ENCODE measurements around the gene THSD4. TPM values are rescaled to one million over a fixed set of nuclear protein-coding genes. Genes with fewer than 3 reads are reported as not detected.

Gene THSD4
- polyA plus RNA-seq, 1 donor (not counting 4 experiments of a cell fraction or from before 2014, with no cell fraction given), result 24.5 TPM

- FAIRE-seq (no peak), DNase-seq (ENCODE audit: low read depth, low spot score) (no peak)
- Histone ChIP-seq H3K4me2 (ENCODE audit: control insufficient read depth, extremely low read depth, insufficient read depth, low read depth, low read length) (no peak overlapping the region), H3K27ac (ENCODE audit: control insufficient read depth, insufficient read depth, low read length) (no peak overlapping the region), H3K9me3 (ENCODE audit: control insufficient read depth, low read depth, low read length) (no peaks in the 10 kb centered on the region), H3K79me2 (ENCODE audit: control insufficient read depth, insufficient read depth, low read length) (no peaks in the 10 kb centered on the region), H4K20me1 (ENCODE audit: control insufficient read depth, extremely low read depth, insufficient read depth, low read length) (no peaks in the 10 kb centered on the region), H3K4me1 (ENCODE audit: control insufficient read depth, extremely low read depth, insufficient read depth, low read length) (peaks cover 7% of the 10 kb centered on the region), H2AFZ (ENCODE audit: control insufficient read depth, low read length) (no peak overlapping the region), H3K36me3 (ENCODE audit: control insufficient read depth in 2 of 2, extremely low read depth in 1 of 2, insufficient read depth in 2 of 2, low read length in 2 of 2) (no peaks in the 10 kb centered on the region), H3K27me3 (ENCODE audit: control insufficient read depth, extremely low read depth, insufficient read depth, low read length) (no peaks in the 10 kb centered on the region), H3K4me3 (ENCODE audit: control insufficient read depth in 2 of 3, extremely low read depth in 1 of 3, insufficient read depth in 2 of 3, low read depth in 1 of 3, low read length in 3 of 3) (no peak overlapping the region), H3K9me1 (ENCODE audit: control insufficient read depth, extremely low read depth, insufficient read depth, low read length) (no peaks in the 10 kb centered on the region), H3K9ac (ENCODE audit: control insufficient read depth, extremely low read depth, insufficient read depth, low read length) (no peak overlapping the region)
- dilution Hi-C loops (cut with MboI; ENCODE audit: extremely low pct_ligation_motif_present, low sequenced_read_pairs), result no loop called here
- no peak for TF ChIP-seq CTCF (optimal IDR thresholded peaks at IDR 0.05 in 1 of 3, IDR thresholded peaks at IDR 0.05 in 1 of 3, conservative IDR thresholded peaks at IDR 0.05 in 1 of 3; ENCODE audit: extremely low read depth in 1 of 3, insufficient read depth in 2 of 3, low read length in 3 of 3)
- TF ChIP-seq EZH2 (IDR thresholded peaks at IDR 0.05; ENCODE audit: low read length), result no peak
These were observed 482.4 kb downstream of the THSD4 start for GRCh38 chr15:71597637-71598036.

DNA sequence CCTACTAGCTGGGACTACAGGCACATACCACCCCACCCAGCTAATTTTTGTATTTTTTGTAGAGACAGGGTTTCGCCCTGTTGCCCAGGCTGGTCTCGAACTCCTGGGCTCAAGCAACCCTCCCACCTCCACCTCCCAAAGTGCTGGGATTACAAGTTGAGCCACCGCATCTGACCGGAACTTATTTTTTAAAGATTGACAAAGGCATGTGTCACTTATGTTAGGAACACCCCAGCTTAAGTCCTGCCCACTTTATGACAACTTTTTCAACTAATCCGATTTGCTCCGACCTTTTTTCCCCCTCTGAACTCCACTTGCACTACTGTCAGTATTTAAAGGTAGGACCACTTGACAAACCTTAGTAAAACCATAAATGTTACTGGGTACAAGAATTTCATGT, 483.5 kb downstream of the THSD4 start:
- Histone ChIP-seq H3K79me2 (ENCODE audit: control insufficient read depth, insufficient read depth, low read length) (no peaks in the 10 kb centered on the region), H4K20me1 (ENCODE audit: control insufficient read depth, extremely low read depth, insufficient read depth, low read length) (no peaks in the 10 kb centered on the region), H3K4me1 (ENCODE audit: control insufficient read depth, extremely low read depth, insufficient read depth, low read length) (peaks cover 7% of the 10 kb centered on the region), H3K9ac (ENCODE audit: control insufficient read depth, extremely low read depth, insufficient read depth, low read length) (no peak overlapping the region), H3K4me3 (ENCODE audit: control insufficient read depth in 2 of 3, extremely low read depth in 1 of 3, insufficient read depth in 2 of 3, low read depth in 1 of 3, low read length in 3 of 3) (no peak overlapping the region), H3K9me3 (ENCODE audit: control insufficient read depth, low read depth, low read length) (no peaks in the 10 kb centered on the region), H3K27me3 (ENCODE audit: control insufficient read depth, extremely low read depth, insufficient read depth, low read length) (no peaks in the 10 kb centered on the region), H3K27ac (ENCODE audit: control insufficient read depth, insufficient read depth, low read length) (no peak overlapping the region), H3K9me1 (ENCODE audit: control insufficient read depth, extremely low read depth, insufficient read depth, low read length) (no peaks in the 10 kb centered on the region), H3K36me3 (ENCODE audit: control insufficient read depth in 2 of 2, extremely low read depth in 1 of 2, insufficient read depth in 2 of 2, low read length in 2 of 2) (peaks cover 0 to 2% of the 10 kb centered on the region in 2 experiments), H2AFZ (ENCODE audit: control insufficient read depth, low read length) (no peak overlapping the region), H3K4me2 (ENCODE audit: control insufficient read depth, extremely low read depth, insufficient read depth, low read depth, low read length) (no peak overlapping the region)
- dilution Hi-C loops (cut with MboI; ENCODE audit: extremely low pct_ligation_motif_present, low sequenced_read_pairs), result no loop called here
- FAIRE-seq (no peak), DNase-seq (ENCODE audit: low read depth, low spot score) (no peak)
- TF ChIP-seq CTCF (optimal IDR thresholded peaks at IDR 0.05 in 1 of 3, IDR thresholded peaks at IDR 0.05 in 1 of 3, conservative IDR thresholded peaks at IDR 0.05 in 1 of 3; ENCODE audit: extremely low read depth in 1 of 3, insufficient read depth in 2 of 3, low read length in 3 of 3) (no peak), EZH2 (IDR thresholded peaks at IDR 0.05; ENCODE audit: low read length) (no peak)
